Right lobe of liver (tissue), 6 donors: ENCODE measurements around the gene S100P. TPM values are rescaled to one million over a fixed set of nuclear protein-coding genes. Genes with fewer than 3 reads are reported as not detected.

Experiments used
- ATAC-seq, 4 donors: fragments of 200-7000 bp; cut with Tn5 transposase; one replicate each; pipeline ENCODE4 v1.9.1; 2020; ENCODE audit warnings: mild to moderate bottlenecking in 4 of 4, moderate library complexity in 4 of 4
- DNase-seq, 3 donors: peaks; one replicate each; pipeline ENCODE4 v3.0.0-alpha.2; 2020
- H3K27ac ChIP-seq, 3 donors: fragments of 200-600 bp; one replicate each; pipeline ENCODE4 v1.8.0; 2022
- H3K27me3 ChIP-seq, 2 donors: fragments of 200-600 bp; one replicate each; pipeline ENCODE4 v1.8.0; 2022
- H3K36me3 ChIP-seq, 4 donors: fragments of 200-600 bp; sonication (generic) in 1 of 4; one replicate each; pipeline versions ENCODE4 v1.5.1 to v1.8.0; 2017 to 2022; ENCODE audit warnings: control low read depth in 1 of 4
- H3K4me1 ChIP-seq, 4 donors: fragments of 200-600 bp; sonication (generic) in 1 of 4; one replicate each; pipeline versions ENCODE4 v1.5.1 to v1.8.0; 2017 to 2022; ENCODE audit warnings: control low read depth in 1 of 4
- H3K4me3 ChIP-seq, 3 donors: fragments of 200-600 bp; one replicate each; pipeline ENCODE4 v1.8.0; 2022
- H3K9me3 ChIP-seq, 4 donors: fragments of 200-600 bp; sonication (generic) in 1 of 4; one replicate each; pipeline versions ENCODE4 v1.5.1 to v1.8.0; 2017 to 2022; ENCODE audit warnings: control low read depth in 1 of 4
- POLR2A ChIP-seq: fragments of 450-650 bp; IDR thresholded peaks from one replicate; pipeline ENCODE4 v1.6.1; 2017; ENCODE audit warnings: antibody characterized with exemption, mild to moderate bottlenecking
- WGBS: methylation state at CpG from one replicate; pipeline ENCODE4 v1.1.6; 2018; ENCODE audit warnings: low coverage, low lambda C conversion rate; ENCODE audit not compliant: insufficient coverage; ENCODE audit errors: missing lambda C conversion rate; 5-methylcytosine and 5-hydroxymethylcytosine counted together
- intact Hi-C, 2 donors: fragments of 100-400 bp; cut with DNase I; formaldehyde crosslinking; loops; one replicate each; pipeline versions ENCODE4 v1.11.2 to v1.14.1; 2022
- total RNA-seq, 6 experiments: library from RNA; depleted of rRNA in 2 of 6; stranded (reverse); fragments of >200 nt in 2 of 6; fragmentation: NEBNext Ultra II Directional in 3 of 6; extraction: Animal tissue kit (Norgen Biotek cat#: 25700) in 3 of 6; gene quantifications; one replicate each; pipeline versions ENCODE4 v1.1.0 to v1.2.4, GENCODE V29; 2016 to 2023
- TF ChIP-seq, protein P1 (sequence below), 4 donors: fragments of 200-600 bp in 3 of 4; fragments of 450-650 bp in 1 of 4; IDR thresholded peaks; one replicate each; pipeline versions ENCODE4 v1.5.1 to v1.8.0; 2016 to 2022; ENCODE audit warnings: antibody characterized with exemption in 4 of 4, mild to moderate bottlenecking in 2 of 4
- donor health status: DM: no; HTN: yes; CAD: no.
- donor health status: DM: no; HTN: no; CAD: no.
- donor health status: DM: no; HTN: no; CAD: no.
- donor health status: DM: no; HTN: yes; CAD: no.
- donor health status: DM: no; HTN: yes; CAD: no.

S100P gene
- total RNA-seq, 6 experiments from 2014 or later = 0.59 to 6.3 (median 2.7) TPM

DNA sequence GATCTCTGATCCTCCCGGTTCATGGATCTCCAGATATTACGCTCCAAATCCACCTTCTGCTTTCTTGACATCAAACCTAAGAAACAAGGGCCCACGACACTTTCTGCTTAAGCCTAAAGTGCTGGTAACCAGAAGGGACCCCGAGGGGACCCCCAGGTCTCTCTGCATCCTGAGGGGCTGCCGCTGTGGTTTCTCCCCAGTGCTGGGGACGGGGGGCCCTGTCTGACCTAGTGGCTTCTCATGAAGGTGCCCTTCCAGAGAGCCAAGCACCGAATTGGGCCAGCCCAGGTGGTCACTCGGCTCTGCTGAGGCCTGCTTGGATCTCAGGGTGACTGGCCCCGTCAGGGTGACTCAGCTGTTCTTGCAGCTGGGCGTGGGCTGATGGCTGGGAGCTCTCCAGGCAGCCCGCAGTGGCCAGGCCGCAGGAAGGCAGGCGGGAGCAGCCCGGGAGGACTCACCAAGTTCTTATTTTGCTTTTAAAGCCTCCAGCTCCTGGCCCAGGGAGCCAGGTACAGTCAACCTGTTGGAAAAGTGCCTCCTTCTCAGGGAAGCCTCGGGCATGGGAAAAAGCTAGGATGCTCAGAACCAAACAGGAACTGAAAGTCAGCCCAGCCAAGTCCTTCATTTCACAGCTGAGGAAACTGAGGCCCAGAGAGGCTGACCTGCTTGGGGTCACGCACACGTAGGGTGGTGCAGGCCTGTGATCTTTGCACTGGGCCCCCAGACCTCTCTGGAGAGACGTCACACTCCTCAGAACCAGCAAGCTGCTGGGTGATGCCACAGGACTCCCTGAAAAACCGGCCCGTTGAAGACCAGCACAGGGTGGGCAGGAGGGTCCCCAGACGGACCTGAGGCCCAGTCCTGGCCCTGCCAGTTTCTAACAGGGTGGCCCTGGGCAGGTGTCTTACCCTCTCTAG lies 39.0 kb downstream of the S100P start:
- ATAC-seq (peak; percentile 79 to 86 (median 81)), DNase-seq (peak; percentile 83 to 93 (median 88))
- H3K9me3 ChIP-seq = no peaks in the 10 kb centered on the region
- H3K4me1 ChIP-seq = peaks cover 0 to 65% (median 20%) of the 10 kb centered on the region in 4 donors
- 57% methylated on average over 4 of the region's 21 CpGs for WGBS
- intact Hi-C loops = no loop called here
- TF ChIP-seq, protein P1, sequence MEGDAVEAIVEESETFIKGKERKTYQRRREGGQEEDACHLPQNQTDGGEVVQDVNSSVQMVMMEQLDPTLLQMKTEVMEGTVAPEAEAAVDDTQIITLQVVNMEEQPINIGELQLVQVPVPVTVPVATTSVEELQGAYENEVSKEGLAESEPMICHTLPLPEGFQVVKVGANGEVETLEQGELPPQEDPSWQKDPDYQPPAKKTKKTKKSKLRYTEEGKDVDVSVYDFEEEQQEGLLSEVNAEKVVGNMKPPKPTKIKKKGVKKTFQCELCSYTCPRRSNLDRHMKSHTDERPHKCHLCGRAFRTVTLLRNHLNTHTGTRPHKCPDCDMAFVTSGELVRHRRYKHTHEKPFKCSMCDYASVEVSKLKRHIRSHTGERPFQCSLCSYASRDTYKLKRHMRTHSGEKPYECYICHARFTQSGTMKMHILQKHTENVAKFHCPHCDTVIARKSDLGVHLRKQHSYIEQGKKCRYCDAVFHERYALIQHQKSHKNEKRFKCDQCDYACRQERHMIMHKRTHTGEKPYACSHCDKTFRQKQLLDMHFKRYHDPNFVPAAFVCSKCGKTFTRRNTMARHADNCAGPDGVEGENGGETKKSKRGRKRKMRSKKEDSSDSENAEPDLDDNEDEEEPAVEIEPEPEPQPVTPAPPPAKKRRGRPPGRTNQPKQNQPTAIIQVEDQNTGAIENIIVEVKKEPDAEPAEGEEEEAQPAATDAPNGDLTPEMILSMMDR (IDR thresholded peaks at IDR 0.05) = no peak
- TF ChIP-seq POLR2A = peak; percentile 76
- peak overlapping the region; percentile 60 to 94 (median 82) for H3K27ac ChIP-seq
- H3K36me3 ChIP-seq = no peaks in the 10 kb centered on the region
- peak overlapping the region in 2 of 3 donors; percentile 47 to 50 for H3K4me3 ChIP-seq
- H3K27me3 ChIP-seq = no peaks in the 10 kb centered on the region

DNA sequence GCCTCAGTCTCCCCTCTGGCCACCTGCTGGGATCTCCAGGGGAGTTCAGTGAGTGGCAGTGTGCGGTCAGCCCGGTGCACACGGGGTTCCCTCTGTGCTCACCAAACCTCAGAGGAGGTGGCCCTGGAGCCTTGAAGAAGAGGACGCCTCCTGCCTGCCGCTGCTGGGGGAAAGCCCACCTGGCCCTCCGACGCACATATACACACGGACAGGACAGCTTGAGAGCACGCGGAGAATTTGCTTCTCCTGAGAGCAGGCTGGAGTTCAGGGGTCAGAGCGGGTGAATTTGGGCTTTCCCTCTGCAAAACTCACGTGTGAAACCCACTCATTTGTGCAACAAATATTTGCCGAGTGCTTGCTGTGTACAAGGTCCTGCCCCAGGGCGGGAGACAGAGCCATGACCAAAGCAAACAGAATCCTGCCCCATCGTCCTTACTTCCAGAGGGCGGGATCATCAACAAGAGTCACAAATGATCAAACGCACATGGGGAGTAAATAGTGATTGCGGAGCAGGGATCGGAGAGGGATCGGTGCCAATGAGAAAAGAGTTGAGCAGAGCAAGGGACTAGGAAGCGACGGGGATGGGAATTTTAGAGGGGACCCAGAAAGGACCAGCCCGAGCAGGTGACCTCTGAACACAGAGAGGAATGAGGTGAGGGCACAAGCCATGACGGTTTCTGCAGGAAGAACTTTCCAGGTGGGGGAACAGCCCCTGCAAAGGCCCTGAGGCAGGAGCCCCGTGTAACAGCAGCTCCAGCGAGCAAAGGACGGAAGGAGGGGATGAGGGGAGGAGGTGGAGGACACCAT lies 39.9 kb downstream of the S100P start:
- ATAC-seq = peak; percentile 75 to 89 (median 86)
- H3K27me3 ChIP-seq = no peaks in the 10 kb centered on the region
- H3K9me3 ChIP-seq = no peaks in the 10 kb centered on the region
- intact Hi-C loops = no loop called here
- DNase-seq = peak; percentile 72 to 94 (median 89)
- no peaks in the 10 kb centered on the region for H3K36me3 ChIP-seq
- peaks cover 0 to 58% (median 18%) of the 10 kb centered on the region in 4 donors for H3K4me1 ChIP-seq
- TF ChIP-seq POLR2A = no peak
- TF ChIP-seq, protein P1 (IDR thresholded peaks at IDR 0.05) = no peak
- peak overlapping the region in 2 of 3 donors; percentile 47 to 50 for H3K4me3 ChIP-seq
- peak overlapping the region; percentile 60 to 94 (median 82) for H3K27ac ChIP-seq
- WGBS = 55% methylated on average over 10 of the region's 27 CpGs

DNA sequence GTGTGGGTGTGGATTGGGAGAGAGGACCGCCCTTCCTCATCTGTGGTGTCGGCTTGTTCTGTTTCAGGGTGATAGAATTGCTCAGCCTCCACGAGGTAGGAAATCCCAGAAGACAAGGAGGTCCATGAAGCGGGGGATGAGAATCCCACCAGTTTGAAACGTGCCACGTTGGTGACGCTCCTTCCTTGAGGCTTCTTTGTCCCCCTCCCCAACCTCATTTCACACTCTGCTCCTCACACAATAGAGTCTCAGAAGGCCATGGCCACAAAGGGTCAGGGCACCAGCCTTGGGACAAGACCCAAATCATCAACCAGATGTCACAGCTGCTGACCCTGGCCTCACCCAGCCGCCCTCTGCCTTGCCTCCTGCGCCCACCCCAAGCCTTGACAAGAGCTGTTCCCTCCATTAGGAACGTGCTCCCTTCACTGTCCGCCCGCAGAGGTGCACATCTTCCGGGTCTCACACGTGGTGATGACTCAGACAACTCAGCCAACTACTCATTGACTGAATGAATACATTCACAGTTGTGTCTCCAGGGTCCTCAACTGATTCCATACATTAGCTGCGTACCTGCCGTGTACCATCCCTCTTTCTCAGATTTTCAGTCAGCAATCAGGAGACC lies 40.6 kb downstream of the S100P start:
- no peaks in the 10 kb centered on the region for H3K9me3 ChIP-seq
- H3K36me3 ChIP-seq = no peaks in the 10 kb centered on the region
- 95% methylated on average over 8 of the region's 16 CpGs for WGBS
- peaks cover 0 to 51% (median 13%) of the 10 kb centered on the region in 4 donors for H3K4me1 ChIP-seq
- H3K4me3 ChIP-seq = peak overlapping the region in 1 of 3 donors; percentile 13
- H3K27me3 ChIP-seq = no peaks in the 10 kb centered on the region
- intact Hi-C loops = no loop called here
- DNase-seq (no peak), ATAC-seq (no peak)
- H3K27ac ChIP-seq = peak overlapping the region; percentile 38 to 94 (median 46)
- TF ChIP-seq, protein P1 (IDR thresholded peaks at IDR 0.05) = no peak
- no peak for TF ChIP-seq POLR2A

DNA sequence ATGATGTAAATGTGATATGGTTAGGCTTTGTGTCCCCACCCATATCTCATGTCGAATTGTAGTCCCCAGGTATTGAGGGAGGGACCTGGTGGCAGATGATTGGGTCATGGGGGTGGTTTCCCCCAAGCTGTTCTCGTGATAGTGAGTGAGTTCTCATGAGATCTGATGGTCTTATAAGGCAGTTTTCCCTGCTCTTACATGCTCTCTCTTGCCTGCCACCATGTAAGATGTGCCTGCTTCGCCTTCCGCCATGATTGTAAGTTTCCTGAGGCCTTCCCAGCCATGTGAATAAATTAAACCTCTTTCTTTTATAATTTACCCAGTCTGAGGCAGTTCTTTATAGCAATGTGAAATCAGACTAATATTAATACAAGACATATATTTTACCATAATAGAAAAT lies 46.2 kb downstream of the S100P start:
- TF ChIP-seq POLR2A = no peak
- TF ChIP-seq, protein P1 (IDR thresholded peaks at IDR 0.05) = no peak
- no peaks in the 10 kb centered on the region for H3K9me3 ChIP-seq
- peaks cover 0 to 11% (median 0%) of the 10 kb centered on the region in 4 donors for H3K4me1 ChIP-seq
- no peak for DNase-seq
- no peaks in the 10 kb centered on the region for H3K27me3 ChIP-seq
- intact Hi-C loops = no loop called here
- no peak for ATAC-seq
- WGBS = 69% methylated on average over 4 of the region's 4 CpGs
- no peak overlapping the region for H3K4me3 ChIP-seq
- no peak overlapping the region for H3K27ac ChIP-seq
- no peaks in the 10 kb centered on the region for H3K36me3 ChIP-seq
